Activated CD4-positive, alpha-beta T cell treated with anti-CD3 and anti-CD28 coated beads, Interleukin-2, amount 10 ng/mL, durations not matched to agents 24 days and 14 days (primary cell): Measurements from ENCODE around the gene IGFBP5. TPM values are rescaled to one million over a fixed set of nuclear protein-coding genes. Genes with fewer than 3 reads are reported as not detected.

Experiments
- DNase-seq: peaks from one replicate; pipeline ENCODE4 v3.0.0; 2022
- H3K27ac Mint-ChIP-seq: one replicate; pipeline ENCODE4 v1.8.0; 2022; ENCODE audit warnings: mild to moderate bottlenecking, mixed read lengths
- H3K27me3 Mint-ChIP-seq: one replicate; pipeline ENCODE4 v1.8.0; 2022; ENCODE audit warnings: mixed read lengths
- H3K36me3 Mint-ChIP-seq: one replicate; pipeline ENCODE4 v1.8.0; 2022; ENCODE audit warnings: low read depth, mild to moderate bottlenecking, mixed read lengths
- H3K4me1 Mint-ChIP-seq: one replicate; pipeline ENCODE4 v1.8.0; 2021; ENCODE audit warnings: mixed read lengths
- H3K4me3 Mint-ChIP-seq: one replicate; pipeline ENCODE4 v1.8.0; 2022; ENCODE audit warnings: mild to moderate bottlenecking, moderate library complexity, mixed read lengths
- H3K9me3 Mint-ChIP-seq: one replicate; pipeline ENCODE4 v1.8.0; 2021; ENCODE audit warnings: mixed read lengths
- intact Hi-C: fragments of 100-400 bp; cut with micrococcal nuclease; formaldehyde crosslinking; loops from one replicate; pipeline ENCODE4 v1.15.1; 2023
- total RNA-seq: library from RNA; stranded (reverse); gene quantifications from 2 replicates; pipeline ENCODE4 v1.2.3, GENCODE V29; 2022

IGFBP5 gene
- total RNA-seq, 1 donor from 2014 or later, result not detected

- intact Hi-C loops, result loop anchor here (5.0 kb wide), 2 partner anchors 167 to 1067 kb away; no protein-coding TSS in a partner anchor
- peaks cover 53% of the 10 kb centered on the region for H3K27me3 Mint-ChIP-seq
- no peaks in the 10 kb centered on the region for H3K9me3 Mint-ChIP-seq
- no peak overlapping the region for H3K4me3 Mint-ChIP-seq
- no peaks in the 10 kb centered on the region for H3K36me3 Mint-ChIP-seq
- no peak overlapping the region for H3K27ac Mint-ChIP-seq
- H3K4me1 Mint-ChIP-seq, result peaks cover 21% of the 10 kb centered on the region
- DNase-seq, result no peak
Measured at GRCh38 chr2:216690456-216690852, 4.9 kb downstream of the IGFBP5 start.

GRCh38 chr2:216689397-216689796 is 6.0 kb downstream of the IGFBP5 start:
- H3K27me3 Mint-ChIP-seq, result peaks cover 51% of the 10 kb centered on the region
- no peak overlapping the region for H3K27ac Mint-ChIP-seq
- DNase-seq, result no peak
- no peak overlapping the region for H3K4me3 Mint-ChIP-seq
- no peaks in the 10 kb centered on the region for H3K9me3 Mint-ChIP-seq
- no peaks in the 10 kb centered on the region for H3K36me3 Mint-ChIP-seq
- peaks cover 21% of the 10 kb centered on the region for H3K4me1 Mint-ChIP-seq
- intact Hi-C loops, result no loop called here

- H3K4me1 Mint-ChIP-seq, result peaks cover 17% of the 10 kb centered on the region
- H3K4me3 Mint-ChIP-seq, result no peak overlapping the region
- peaks cover 51% of the 10 kb centered on the region for H3K27me3 Mint-ChIP-seq
- H3K9me3 Mint-ChIP-seq, result no peaks in the 10 kb centered on the region
- intact Hi-C loops, result no loop called here
- H3K27ac Mint-ChIP-seq, result no peak overlapping the region
- H3K36me3 Mint-ChIP-seq, result no peaks in the 10 kb centered on the region
- no peak for DNase-seq
Measured at GRCh38 chr2:216688731-216689340, 6.5 kb downstream of the IGFBP5 start.

GRCh38 chr2:216687646-216688045 is 7.7 kb downstream of the IGFBP5 start:
- no peak overlapping the region for H3K4me3 Mint-ChIP-seq
- H3K27me3 Mint-ChIP-seq, result peaks cover 47% of the 10 kb centered on the region

GRCh38 chr2:216687111-216687510 is 8.2 kb downstream of the IGFBP5 start:
- Mint-ChIP-seq H3K27ac (no peak overlapping the region), H3K4me3 (no peak overlapping the region), H3K36me3 (no peaks in the 10 kb centered on the region), H3K9me3 (no peaks in the 10 kb centered on the region), H3K27me3 (peaks cover 43% of the 10 kb centered on the region), H3K4me1 (peaks cover 12% of the 10 kb centered on the region)
- DNase-seq, result no peak
- intact Hi-C loops, result no loop called here

More at GRCh38 chr2:216687646-216688045, 7.7 kb downstream of the IGFBP5 start:
- no peaks in the 10 kb centered on the region for H3K36me3 Mint-ChIP-seq
- H3K27ac Mint-ChIP-seq, result no peak overlapping the region
- peak; percentile 66 for DNase-seq
- no peaks in the 10 kb centered on the region for H3K9me3 Mint-ChIP-seq
- intact Hi-C loops, result no loop called here
- H3K4me1 Mint-ChIP-seq, result peaks cover 12% of the 10 kb centered on the region

GRCh38 chr2:216685327-216685875 is 9.9 kb downstream of the IGFBP5 start:
- no peak overlapping the region for H3K27ac Mint-ChIP-seq
- no peaks in the 10 kb centered on the region for H3K36me3 Mint-ChIP-seq
- peaks cover 33% of the 10 kb centered on the region for H3K27me3 Mint-ChIP-seq
- intact Hi-C loops, result no loop called here
- no peak for DNase-seq
- H3K4me3 Mint-ChIP-seq, result no peak overlapping the region
- no peaks in the 10 kb centered on the region for H3K9me3 Mint-ChIP-seq
- peaks cover 11% of the 10 kb centered on the region for H3K4me1 Mint-ChIP-seq

- no peak for DNase-seq
- Mint-ChIP-seq H3K4me1 (peaks cover 9% of the 10 kb centered on the region), H3K36me3 (no peaks in the 10 kb centered on the region), H3K4me3 (no peak overlapping the region), H3K9me3 (no peaks in the 10 kb centered on the region), H3K27ac (no peak overlapping the region), H3K27me3 (peaks cover 23% of the 10 kb centered on the region)
- intact Hi-C loops, result loop anchor here (2.0 to 5.0 kb wide), 2 partner anchors 458 to 1029 kb away; no protein-coding TSS in a partner anchor
Measured at GRCh38 chr2:216683846-216684245, 11.5 kb downstream of the IGFBP5 start.

- H3K27ac Mint-ChIP-seq, result no peak overlapping the region
- no peaks in the 10 kb centered on the region for H3K36me3 Mint-ChIP-seq
Measured at GRCh38 chr2:216681683-216682082, 13.7 kb downstream of the IGFBP5 start.

GRCh38 chr2:216680951-216681629 is 14.3 kb downstream of the IGFBP5 start:
- no peaks in the 10 kb centered on the region for H3K9me3 Mint-ChIP-seq
- no peak overlapping the region for H3K27ac Mint-ChIP-seq
- no peaks in the 10 kb centered on the region for H3K36me3 Mint-ChIP-seq
- H3K4me1 Mint-ChIP-seq, result peaks cover 9% of the 10 kb centered on the region
- intact Hi-C loops, result loop anchor here (5.0 kb wide), 1 partner anchor 461 kb away; no protein-coding TSS in a partner anchor
- H3K27me3 Mint-ChIP-seq, result peaks cover 16% of the 10 kb centered on the region
- H3K4me3 Mint-ChIP-seq, result no peak overlapping the region
- no peak for DNase-seq

More at GRCh38 chr2:216681683-216682082, 13.7 kb downstream of the IGFBP5 start:
- no peak for DNase-seq
- Mint-ChIP-seq H3K4me1 (peaks cover 9% of the 10 kb centered on the region), H3K4me3 (no peak overlapping the region), H3K27me3 (peaks cover 17% of the 10 kb centered on the region), H3K9me3 (no peaks in the 10 kb centered on the region)
- intact Hi-C loops, result loop anchor here (1.0 to 5.0 kb wide), 3 partner anchors 461 to 1031 kb away; no protein-coding TSS in a partner anchor

- peaks cover 9% of the 10 kb centered on the region for H3K4me1 Mint-ChIP-seq
- H3K36me3 Mint-ChIP-seq, result no peaks in the 10 kb centered on the region
- no peak overlapping the region for H3K27ac Mint-ChIP-seq
- no peak for DNase-seq
- no peak overlapping the region for H3K4me3 Mint-ChIP-seq
- intact Hi-C loops, result loop anchor here (5.0 kb wide), 1 partner anchor 463 kb away; no protein-coding TSS in a partner anchor
- H3K27me3 Mint-ChIP-seq, result peaks cover 16% of the 10 kb centered on the region
- no peaks in the 10 kb centered on the region for H3K9me3 Mint-ChIP-seq
Measured at GRCh38 chr2:216679658-216680024, 15.7 kb downstream of the IGFBP5 start.

GRCh38 chr2:216678813-216679657 is 16.3 kb downstream of the IGFBP5 start:
- peaks cover 10% of the 10 kb centered on the region for H3K27me3 Mint-ChIP-seq
- no peak overlapping the region for H3K27ac Mint-ChIP-seq
- no peaks in the 10 kb centered on the region for H3K36me3 Mint-ChIP-seq
- peaks cover 9% of the 10 kb centered on the region for H3K4me1 Mint-ChIP-seq
- H3K4me3 Mint-ChIP-seq, result no peak overlapping the region
- H3K9me3 Mint-ChIP-seq, result no peaks in the 10 kb centered on the region
- no peak for DNase-seq
- intact Hi-C loops, result no loop called here

GRCh38 chr2:216678098-216678465 is 17.3 kb downstream of the IGFBP5 start:
- no peak for DNase-seq
- intact Hi-C loops, result no loop called here
- no peaks in the 10 kb centered on the region for H3K9me3 Mint-ChIP-seq
- H3K27me3 Mint-ChIP-seq, result peaks cover 6% of the 10 kb centered on the region
- no peak overlapping the region for H3K27ac Mint-ChIP-seq
- peaks cover 9% of the 10 kb centered on the region for H3K4me1 Mint-ChIP-seq
- H3K36me3 Mint-ChIP-seq, result no peaks in the 10 kb centered on the region
- H3K4me3 Mint-ChIP-seq, result no peak overlapping the region

- peaks cover 6% of the 10 kb centered on the region for H3K27me3 Mint-ChIP-seq
- no peak for DNase-seq
- intact Hi-C loops, result no loop called here
- no peak overlapping the region for H3K4me3 Mint-ChIP-seq
- H3K4me1 Mint-ChIP-seq, result peaks cover 9% of the 10 kb centered on the region
- no peaks in the 10 kb centered on the region for H3K36me3 Mint-ChIP-seq
- no peak overlapping the region for H3K27ac Mint-ChIP-seq
- H3K9me3 Mint-ChIP-seq, result no peaks in the 10 kb centered on the region
Measured at GRCh38 chr2:216677439-216678097, 17.8 kb downstream of the IGFBP5 start.
